Stimulated activated CD8-positive, alpha-beta memory T cell treated with anti-CD3 and anti-CD28 coated beads, Interleukin-7, amount 100 ng/mL, for 48 hours (primary cell): ENCODE results near the gene OR13C2.
"Not testable (repeated sequence)": the region's sequence is repeated elsewhere in the genome, so short reads cannot be mapped to it uniquely, and the experiment has no call there.

ENCODE experiments used
- DNase-seq, 2 donors: peaks; one replicate each; pipeline ENCODE4 v3.0.0-alpha.2; 2020; ENCODE audit warnings: low read depth in 1 of 2; ENCODE audit errors: extremely low read depth in 1 of 2

OR13C2 gene

DNA sequence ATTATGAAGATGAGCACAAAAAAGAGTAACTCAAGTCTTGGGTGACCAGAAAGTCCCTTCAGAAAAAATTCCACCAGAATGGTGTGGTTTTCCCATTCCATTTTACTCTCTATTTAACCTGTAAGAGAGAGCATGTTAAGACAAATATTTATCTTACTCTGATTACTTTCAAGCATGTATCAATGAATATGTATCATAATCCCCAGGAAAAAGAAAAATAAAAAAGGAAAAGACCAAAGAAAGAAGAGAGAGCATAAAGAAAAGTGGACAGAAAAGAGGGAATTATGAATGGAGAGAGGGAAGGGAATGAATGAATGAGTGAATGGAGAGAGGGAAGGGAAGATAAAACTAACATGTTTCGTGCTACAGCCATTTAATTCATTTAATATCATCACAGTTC is at the start of gene OR13C2:
Gene OR13C2 (minus strand): TSS at position 101 of the 400 bp plus-strand sequence. CDS start 0 bp downstream, at position 101.
- not testable (repeated sequence) for DNase-seq

GRCh38 chr9:104635456-104635855 is 30.0 kb upstream of the OR13C2 start:
- no peak for DNase-seq

- no peak for DNase-seq
These were observed 28.6 kb upstream of the OR13C2 start for GRCh38 chr9:104633976-104634520.

DNA sequence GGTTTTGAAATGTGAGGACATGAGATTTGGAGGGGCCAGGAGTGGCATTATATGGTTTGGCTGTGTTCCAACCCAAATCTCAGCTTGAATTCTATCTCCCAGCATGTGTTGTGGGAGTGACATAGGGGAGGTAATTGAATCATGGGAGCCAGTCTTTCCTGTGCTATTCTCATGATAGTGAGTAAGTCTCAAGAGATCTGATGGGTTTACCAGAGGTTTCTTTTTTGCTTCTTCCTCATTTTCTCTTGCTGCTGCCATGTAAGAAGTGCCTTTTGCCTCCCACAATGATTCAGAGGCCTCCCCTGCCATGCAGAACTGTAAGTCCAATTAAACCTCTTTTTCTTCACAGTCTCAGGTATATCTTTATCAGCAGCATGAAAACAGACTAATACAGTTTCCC is 20.5 kb upstream of the OR13C2 start:
- DNase-seq = not testable (repeated sequence)

GRCh38 chr9:104618104-104618503 is 12.7 kb upstream of the OR13C2 start, which contains the start of gene OR13C9:
TSS of gene OR13C9 (minus strand) at chr9:104618204. CDS start at chr9:104618204, 0 bp downstream.
- no peak for DNase-seq

GRCh38 chr9:104617418-104617817 is 12.0 kb upstream of the OR13C2 start:
- no peak for DNase-seq

- DNase-seq = no peak
These were observed 5.8 kb upstream of the OR13C2 start for GRCh38 chr9:104611213-104611612.

DNA sequence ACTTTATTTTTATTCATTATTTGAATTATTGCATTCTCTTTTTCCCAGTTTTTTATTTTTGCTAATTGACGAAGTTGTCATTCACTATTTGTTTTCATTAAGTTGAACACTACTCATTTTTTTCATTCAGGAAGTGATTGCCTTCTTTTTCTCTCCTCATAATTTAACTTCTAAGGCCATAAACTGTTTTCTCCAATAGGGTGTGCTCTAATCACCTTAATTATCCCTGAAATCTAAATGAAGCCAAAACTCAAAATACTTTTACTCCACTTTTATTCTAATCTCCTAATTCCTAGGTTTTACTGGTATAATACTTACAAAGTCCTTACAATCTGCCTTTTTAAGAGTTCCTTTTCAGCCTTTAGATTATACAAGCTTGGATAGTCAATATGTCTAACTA is 2.9 kb upstream of the OR13C2 start:
- no peak for DNase-seq

DNA sequence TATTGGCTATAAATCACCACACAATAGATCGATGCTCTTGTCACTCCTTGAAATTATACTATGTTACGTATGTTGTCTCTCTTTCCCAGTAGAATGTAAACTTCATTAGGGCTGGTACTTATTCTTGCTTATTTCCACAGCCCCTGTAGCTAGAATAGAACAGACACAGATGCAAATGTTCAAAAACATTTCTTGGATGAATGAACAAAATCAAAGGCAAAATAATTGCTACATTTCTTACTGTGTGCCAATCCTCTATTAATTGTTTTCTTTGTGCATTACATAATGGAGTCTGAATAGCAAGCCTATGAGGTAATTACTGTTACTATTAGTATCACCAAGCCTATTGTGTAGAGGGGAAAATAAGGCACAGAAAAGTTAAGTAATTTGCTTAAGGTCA is 725 bp upstream of the OR13C2 start:
- no peak for DNase-seq

- DNase-seq = no peak
These were observed 626 bp downstream of the OR13C2 start for GRCh38 chr9:104604801-104605200.

DNA sequence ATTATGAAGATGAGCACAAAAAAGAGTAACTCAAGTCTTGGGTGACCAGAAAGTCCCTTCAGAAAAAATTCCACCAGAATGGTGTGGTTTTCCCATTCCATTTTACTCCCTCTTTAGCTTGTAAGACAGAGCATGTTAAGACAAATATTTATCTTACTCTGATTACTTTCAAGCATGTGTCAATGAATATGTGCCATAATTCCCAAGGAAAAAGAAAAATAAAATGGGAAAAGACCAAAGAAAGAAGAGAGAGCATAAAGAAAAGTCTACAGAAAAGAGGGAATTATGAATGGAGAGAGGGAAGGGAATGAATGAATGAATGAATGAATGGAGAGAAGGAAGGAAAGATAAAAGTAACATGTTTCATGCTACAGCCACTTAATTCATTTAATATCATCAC is 6.1 kb downstream of the OR13C2 start, which contains the start of gene OR13C5:
Gene OR13C5 (minus strand): TSS at position 101 of the 400 bp plus-strand sequence. CDS start 0 bp downstream, at position 101.
- not testable (repeated sequence) for DNase-seq

DNA sequence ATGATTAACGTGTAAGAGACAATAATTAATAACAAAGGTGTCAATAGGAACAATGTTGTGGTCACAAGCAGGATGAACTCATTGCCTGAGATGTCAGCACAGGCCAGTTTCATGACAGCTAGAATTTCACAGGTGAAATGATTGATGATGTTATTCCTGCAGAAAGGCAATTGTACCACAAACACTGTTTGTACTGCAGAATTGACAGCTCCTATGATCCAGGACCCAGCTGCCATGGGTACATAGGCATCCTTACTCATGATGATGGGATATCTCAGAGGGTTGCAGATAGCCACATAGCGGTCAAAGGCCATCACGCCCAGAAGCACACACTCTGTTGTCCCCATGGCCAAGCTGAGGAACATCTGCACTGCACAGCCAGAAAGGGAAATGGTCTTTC is 6.7 kb downstream of the OR13C2 start:
- DNase-seq = not testable (repeated sequence)

DNA sequence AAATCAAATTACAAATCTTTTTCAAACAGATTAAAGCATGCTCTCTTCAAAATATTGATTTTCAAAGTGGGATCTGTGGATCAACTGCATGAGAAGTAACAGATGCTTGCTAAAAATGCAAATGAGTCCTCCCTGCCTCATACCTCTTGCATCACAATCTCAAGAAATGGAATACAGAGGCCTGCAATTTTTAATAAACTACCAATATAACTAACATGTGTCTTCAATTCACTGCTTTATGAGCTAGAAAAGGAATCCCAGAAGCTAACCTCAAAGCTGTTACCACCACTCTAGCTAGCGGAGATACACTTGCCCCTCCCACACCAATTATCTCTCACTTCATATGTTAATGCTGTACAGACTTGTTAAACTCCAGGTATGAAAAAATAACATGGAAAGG is 15.8 kb downstream of the OR13C2 start:
- no peak for DNase-seq

DNA sequence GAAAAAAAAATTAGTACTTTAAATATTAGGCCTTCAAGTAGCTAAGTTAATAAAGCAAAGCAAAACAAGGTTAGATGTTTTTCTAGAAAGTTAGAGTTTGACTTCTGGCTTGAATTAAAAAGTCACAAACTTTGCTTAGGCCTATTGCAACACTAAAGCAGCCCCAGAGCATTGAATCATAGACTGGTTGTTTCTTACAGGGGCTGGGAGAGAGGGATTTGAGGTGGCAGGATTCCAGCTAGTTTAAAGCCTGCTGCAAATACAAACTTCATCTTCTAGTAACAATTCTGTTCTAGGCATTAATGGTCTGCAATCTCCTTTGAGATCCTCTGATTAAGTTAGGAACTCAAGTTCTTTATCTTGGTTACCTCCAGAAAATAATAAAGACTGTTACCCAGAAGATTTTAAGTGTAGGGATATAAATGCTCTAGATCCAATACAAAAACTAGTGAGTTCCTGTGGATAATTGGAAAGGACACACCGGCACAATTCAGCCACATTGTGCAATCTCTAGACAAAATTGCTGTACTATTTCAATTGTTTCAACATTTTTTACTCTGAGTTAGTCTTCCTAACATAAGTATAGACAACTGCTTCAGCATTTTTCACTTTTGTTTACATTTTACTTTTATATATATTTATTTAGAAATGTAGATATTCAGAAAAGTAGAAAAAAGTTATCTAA is 18.8 kb downstream of the OR13C2 start:
- no peak for DNase-seq

- DNase-seq = no peak
These were observed 24.9 kb downstream of the OR13C2 start for GRCh38 chr9:104580562-104580961.

DNA sequence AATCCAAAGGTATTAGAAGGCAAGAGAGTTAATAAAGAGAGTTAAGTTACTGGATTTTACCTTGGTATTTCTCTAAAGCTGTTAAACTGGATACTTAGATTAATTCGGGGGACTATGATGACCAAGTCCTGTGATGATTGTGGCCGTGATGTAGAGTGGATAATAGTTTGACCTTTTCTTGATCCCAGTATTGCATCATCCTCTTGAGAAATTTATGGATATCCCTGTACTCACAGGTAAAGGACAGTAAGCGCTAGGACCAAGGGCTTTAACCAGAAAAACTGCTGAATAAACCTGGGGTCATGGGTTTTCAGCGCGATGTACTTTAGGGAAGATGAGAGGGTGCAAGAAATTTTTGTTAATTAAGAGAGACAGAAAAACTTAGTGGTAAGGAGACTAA is 28.2 kb downstream of the OR13C2 start:
- DNase-seq = no peak

DNA sequence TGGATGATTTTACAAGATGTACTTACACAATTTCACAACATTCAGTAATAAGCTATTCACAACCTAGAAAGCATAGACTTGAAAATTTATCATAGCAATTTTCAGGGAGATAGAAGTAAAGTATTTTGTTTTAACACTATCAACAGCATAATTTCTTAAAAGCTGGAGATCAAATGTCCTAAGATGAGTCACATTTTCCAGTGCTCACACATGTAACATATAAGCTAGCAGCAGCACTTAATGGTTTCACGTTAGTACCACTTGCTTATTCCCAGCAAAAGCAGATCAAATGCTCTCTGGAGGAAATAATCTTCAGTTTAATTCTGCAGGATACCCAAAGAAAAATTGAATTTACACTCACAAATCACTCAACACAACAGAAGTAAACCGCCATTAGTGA is 30.0 kb downstream of the OR13C2 start:
- DNase-seq = no peak

DNA sequence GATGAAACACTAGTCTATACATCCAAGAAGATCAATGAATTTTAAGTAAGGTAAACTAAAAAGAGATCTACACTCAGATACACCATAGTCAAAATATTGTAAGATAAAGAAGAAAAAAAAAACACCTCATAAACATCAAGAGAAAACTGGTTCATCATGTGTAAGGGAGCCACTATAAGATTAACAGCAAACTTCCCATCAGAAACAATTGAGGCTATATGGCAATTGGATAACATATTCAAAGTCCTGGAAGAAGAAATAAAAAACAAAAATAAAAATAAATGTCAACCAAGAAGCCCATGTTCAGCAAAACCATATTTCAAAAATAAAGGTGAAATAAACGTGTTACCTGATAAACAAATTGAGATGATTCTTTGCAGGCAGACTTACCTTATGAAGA is 32.8 kb downstream of the OR13C2 start:
- DNase-seq = no peak

- no peak for DNase-seq
These were observed 36.6 kb downstream of the OR13C2 start, which contains the start of gene OR13C8 for GRCh38 chr9:104568868-104569267. TSS of gene OR13C8 (plus strand) at chr9:104569168. CDS start at chr9:104569168, 0 bp downstream.

DNA sequence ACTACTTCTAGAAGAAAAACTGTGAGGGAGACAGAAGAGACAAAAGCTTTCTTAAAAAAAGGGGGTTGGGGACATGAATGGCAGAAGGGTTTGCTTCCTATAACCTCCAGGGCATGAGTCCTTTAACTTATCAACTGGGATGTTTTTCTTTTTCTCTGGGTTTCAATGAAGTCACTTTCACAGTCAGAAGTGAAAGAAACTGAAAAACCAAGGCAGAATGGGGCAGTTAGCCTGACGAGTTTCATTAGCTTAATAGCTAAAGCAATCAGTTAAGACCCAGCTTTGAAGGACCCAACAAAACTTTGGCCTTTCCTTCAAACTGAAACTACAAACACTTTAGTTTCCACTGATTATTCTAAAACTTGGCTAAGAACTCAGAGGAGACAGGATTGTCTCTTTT is 41.1 kb downstream of the OR13C2 start:
- no peak for DNase-seq

GRCh38 chr9:104556830-104557634 is 48.4 kb downstream of the OR13C2 start:
- DNase-seq = no peak

- no peak for DNase-seq
These were observed 49.9 kb downstream of the OR13C2 start for GRCh38 chr9:104555521-104555920.
